ENCODE data around the gene SLC7A7.
"Not testable (repeated sequence)": the region's sequence is repeated elsewhere in the genome, so short reads cannot be mapped to it uniquely, and the experiment has no call there.

SLC7A7 gene

GRCh38 chr14:22786685-22787084, 28.6 kb downstream of the SLC7A7 start:
- DNase-seq: no peak

- peak; percentile 8 for DNase-seq
Observed at GRCh38 chr14:22781301-22781991, 33.8 kb downstream of the SLC7A7 start.

- no peak for DNase-seq
Observed at GRCh38 chr14:22780941-22781300, 34.3 kb downstream of the SLC7A7 start.

- DNase-seq: no peak
Observed at GRCh38 chr14:22780105-22780679, 35.0 kb downstream of the SLC7A7 start.

GRCh38 chr14:22778084-22778483, 37.2 kb downstream of the SLC7A7 start:
- DNase-seq: no peak

- not testable (repeated sequence) for DNase-seq
Observed at GRCh38 chr14:22776849-22777248, 38.4 kb downstream of the SLC7A7 start.

- no peak for DNase-seq
Observed at GRCh38 chr14:22776215-22776614, 39.0 kb downstream of the SLC7A7 start.

- DNase-seq: no peak
Observed at GRCh38 chr14:22774011-22774706, 41.1 kb downstream of the SLC7A7 start.

GRCh38 chr14:22773162-22774010, 41.8 kb downstream of the SLC7A7 start:
- DNase-seq: no peak

- DNase-seq: no peak
Observed at GRCh38 chr14:22772725-22773124, 42.5 kb downstream of the SLC7A7 start.

- no peak for DNase-seq
Observed at GRCh38 chr14:22770481-22771187, 44.6 kb downstream of the SLC7A7 start.

GRCh38 chr14:22769369-22769768, 45.9 kb downstream of the SLC7A7 start:
- no peak for DNase-seq

GRCh38 chr14:22768947-22769346, 46.3 kb downstream of the SLC7A7 start:
- DNase-seq: no peak

GRCh38 chr14:22767323-22767589, 48.0 kb downstream of the SLC7A7 start:
- DNase-seq: no peak

GRCh38 chr14:22766457-22767322, 48.5 kb downstream of the SLC7A7 start, which contains the start of gene OXA1L:
Gene OXA1L, plus strand, starts transcription at chr14:22766688. Its CDS starts 14 bp downstream, at chr14:22766702.
- peak; percentile 98 for DNase-seq

GRCh38 chr14:22764382-22764781, 50.9 kb downstream of the SLC7A7 start:
- no peak for DNase-seq

- DNase-seq: no peak
Observed at GRCh38 chr14:22761734-22762133, 53.5 kb downstream of the SLC7A7 start.

GRCh38 chr14:22757972-22758650, 57.1 kb downstream of the SLC7A7 start:
- not testable (repeated sequence) for DNase-seq

GRCh38 chr14:22753586-22753985, 61.6 kb downstream of the SLC7A7 start:
- no peak for DNase-seq

- DNase-seq: no peak
Observed at GRCh38 chr14:22752422-22752821, 62.8 kb downstream of the SLC7A7 start.

- DNase-seq: no peak
Observed at GRCh38 chr14:22748631-22749068, 66.6 kb downstream of the SLC7A7 start.
